NAMALWA (cell line): Measurements from ENCODE around the gene ZNF236.
"Not testable (repeated sequence)": the region's sequence is repeated elsewhere in the genome, so short reads cannot be mapped to it uniquely, and the experiment has no call there.

Experiments used
- DNase-seq: peaks from one replicate; pipeline ENCODE4 v3.0.0-alpha.2; 2015; ENCODE audit warnings: low spot score

Gene ZNF236

DNA sequence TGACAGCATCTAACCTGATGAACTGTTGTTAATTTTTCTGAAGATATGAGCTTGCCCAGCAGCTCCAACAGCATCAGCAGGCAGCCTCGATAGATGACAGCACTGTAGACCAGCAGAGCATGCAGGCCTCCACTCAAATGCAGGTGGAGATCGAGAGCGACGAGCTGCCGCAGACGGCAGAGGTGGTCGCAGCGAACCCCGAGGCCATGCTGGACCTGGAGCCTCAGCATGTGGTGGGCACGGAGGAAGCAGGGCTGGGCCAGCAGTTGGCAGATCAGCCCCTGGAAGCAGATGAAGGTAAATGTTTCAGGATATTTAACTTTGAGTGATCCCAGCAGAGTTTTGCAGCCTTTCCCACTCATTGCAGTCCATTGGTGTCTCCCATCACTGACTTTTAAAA, 85.9 kb downstream of the ZNF236 start:
- DNase-seq, result no peak

DNA sequence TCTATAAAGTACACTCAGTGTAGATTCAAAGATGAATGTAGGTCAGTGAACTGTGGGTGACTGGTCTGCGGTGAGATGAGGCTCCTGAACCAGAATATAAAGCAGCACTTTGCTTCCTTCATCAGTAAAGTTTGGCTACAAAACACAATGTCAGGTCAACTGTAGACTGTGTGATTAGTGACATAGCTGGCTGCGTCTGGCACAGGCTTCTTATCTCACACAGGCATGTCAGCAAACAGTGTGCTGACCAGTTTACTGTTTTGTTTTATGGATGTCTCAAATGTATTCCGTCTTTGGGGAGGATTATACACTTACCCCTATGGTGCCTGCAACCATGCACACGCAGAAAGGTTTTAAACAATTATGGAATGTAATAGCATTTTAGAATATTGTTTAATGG, 87.1 kb downstream of the ZNF236 start:
- DNase-seq, result no peak

DNA sequence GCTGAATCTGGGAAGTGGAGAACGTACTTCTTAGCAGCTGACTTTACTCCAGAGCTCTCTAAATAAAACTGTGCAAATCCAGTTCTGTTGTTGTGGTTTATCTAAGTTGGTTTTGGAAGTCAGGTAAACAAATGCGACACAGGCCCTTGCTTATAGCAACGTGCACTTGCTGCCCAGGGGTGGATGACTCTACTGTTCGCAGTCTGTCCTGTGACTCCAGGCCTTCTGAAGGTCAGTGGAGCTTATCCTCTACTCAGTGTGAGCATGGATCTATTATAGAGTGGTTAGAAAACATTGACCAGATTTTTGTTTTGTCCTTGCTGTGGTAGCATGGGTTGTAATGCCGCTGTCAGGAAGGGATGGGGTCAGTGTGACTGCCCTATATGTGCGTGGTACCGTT, 89.1 kb downstream of the ZNF236 start:
- DNase-seq, result no peak

DNA sequence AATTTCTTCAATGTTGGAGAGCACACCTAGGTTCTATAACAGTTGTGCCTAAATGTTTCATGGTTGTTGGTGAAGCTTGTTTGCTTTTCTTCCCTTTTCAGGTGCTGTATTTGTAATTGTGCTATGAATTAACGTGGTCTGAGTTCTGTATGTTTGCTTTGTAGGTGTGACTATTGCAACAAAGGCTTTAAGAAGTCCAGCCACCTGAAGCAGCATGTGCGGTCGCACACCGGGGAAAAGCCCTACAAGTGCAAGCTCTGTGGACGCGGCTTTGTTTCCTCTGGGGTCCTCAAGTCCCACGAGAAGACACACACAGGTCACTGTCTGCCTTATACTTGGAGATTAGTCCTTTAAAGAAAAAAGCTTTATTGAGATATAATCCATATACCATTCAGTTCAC, 91.2 kb downstream of the ZNF236 start:
- DNase-seq, result no peak

DNA sequence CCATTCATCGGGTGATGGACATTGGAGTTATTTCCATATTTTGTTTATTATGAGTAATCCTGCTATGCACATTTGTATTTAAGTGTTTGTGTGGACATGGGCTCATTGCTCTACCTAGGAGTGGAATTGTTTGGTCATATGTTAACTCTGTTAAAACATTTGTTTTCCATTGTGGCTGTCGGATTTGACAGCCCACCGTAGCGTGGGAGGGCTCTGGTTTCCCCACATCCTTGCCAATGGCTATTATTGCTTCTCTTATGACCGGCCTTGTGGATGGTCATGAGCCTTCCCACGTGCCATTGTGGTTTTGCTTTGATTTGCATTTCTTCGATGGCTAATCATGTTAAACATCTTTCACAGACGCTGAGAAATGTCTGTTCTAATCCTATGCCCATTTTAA, 92.0 kb downstream of the ZNF236 start:
- DNase-seq, result no peak

DNA sequence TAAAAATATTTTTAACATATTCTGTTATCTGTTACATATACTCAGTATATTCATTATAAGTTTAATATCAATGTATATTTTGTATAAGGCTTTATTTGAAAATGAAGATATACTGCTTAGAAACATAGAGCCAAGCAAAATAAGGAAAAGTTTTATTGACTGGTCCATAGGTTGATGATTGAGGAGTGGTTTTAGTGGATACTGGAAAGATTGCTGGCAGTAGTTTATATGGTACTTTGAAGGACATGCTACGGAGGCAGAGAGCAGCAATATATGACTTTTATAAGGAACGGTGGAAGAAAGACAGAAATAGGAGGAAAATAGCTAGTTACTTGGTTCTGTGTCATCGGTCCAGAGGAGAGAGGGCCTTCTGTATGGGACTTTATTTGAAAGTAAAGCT, 92.4 kb downstream of the ZNF236 start:
- no peak for DNase-seq

DNA sequence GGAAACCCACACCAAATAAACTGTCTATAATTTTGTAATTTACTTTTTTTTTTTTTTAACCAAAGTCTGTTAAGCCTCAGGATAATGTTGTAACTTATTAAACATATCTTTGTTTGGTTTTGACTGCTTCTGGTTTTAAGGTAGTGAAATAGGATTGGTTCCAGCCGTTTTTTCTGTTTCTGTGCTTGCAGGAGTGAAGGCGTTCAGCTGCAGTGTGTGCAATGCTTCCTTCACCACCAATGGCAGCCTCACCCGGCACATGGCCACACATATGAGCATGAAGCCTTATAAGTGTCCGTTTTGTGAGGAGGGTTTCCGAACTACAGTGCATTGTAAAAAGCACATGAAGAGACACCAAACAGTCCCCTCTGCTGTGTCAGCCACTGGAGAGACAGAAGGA, 93.1 kb downstream of the ZNF236 start:
- DNase-seq, result no peak

DNA sequence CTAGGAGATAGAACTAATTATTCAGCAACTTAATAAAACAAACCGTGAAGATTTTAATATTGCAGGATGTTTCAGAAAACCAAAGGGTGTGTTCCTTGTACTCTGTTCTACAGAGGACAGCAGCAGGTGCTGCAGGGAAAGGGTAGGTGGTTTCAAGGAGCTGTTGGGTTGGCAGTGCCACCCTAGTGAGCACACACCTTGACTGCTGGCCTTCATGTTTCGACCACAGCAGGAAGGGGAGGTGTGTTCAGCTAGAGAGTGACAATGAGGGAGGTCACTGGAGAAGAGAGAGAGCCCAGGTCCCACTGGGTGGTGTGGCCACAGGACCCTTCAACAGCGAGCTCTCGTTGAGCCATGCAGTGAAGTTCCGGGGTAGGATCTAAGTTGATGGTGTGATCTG, 98.6 kb downstream of the ZNF236 start:
- no peak for DNase-seq

DNA sequence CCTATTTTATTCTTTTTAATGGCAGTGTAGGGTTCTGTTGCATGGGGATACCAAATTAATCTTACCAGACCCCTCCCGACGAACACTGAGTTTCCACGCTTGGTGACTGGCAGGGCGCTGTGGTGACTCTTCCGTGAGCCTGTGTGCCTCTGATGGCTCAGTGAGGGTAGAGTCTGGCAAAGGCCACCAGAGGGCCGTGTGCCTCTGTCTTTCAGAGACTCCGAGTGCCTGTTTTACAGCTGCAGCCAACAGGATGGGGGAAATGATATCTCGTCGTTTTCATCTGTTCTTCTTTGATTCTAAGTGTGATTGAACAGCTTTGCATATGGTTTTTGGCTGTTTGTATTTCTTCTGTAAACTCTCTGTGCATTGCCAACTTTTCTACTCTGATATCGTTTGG, 99.8 kb downstream of the ZNF236 start:
- DNase-seq, result peak; percentile 87

DNA sequence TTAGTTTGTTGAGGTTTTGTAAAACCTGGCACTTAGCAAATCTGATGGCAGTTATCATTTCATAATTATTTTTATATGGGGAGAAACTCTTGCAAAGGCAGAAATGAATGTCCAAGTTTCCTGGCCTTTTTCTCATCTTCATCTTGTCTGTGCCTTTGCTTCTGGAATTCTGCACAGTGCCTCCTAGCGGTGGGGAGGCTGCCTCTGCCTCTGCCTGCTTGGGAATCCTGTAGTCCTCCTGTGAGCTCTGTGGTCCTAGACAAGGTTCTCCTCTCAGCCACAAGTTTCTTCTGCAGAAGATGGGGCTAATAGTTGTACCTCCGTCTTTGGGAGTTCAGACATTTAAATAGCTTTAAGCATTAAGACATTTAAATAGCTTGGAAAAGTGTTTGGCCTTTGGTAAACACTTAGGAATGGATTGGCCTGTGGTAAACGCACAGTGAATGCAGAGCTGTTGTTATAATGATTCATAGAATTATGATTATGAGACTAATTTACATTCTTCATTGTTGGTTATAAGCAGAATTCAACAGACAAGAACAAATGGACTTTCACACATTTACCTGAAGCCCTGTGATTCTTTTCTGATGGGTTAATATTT, 101.2 kb downstream of the ZNF236 start:
- DNase-seq, result peak; percentile 15

DNA sequence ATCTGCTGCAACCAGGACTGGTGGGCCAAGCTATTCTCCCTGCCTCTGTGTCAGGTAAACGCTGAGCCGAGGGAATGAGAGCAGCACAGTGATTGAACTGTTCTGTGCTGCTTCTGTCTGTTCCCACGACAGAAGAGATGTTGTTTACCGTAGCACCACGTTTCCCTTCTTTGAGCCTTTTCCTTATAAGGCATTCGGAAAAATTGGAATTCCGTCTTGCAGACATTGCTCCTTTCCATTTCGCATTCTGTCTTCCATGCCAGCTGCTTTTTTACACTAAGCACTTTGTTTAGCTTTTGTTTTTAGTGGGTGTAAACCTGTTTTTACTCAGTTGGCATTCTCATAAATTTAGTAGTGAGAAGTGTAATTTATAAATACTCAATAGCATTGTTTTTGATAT, 103.1 kb downstream of the ZNF236 start:
- no peak for DNase-seq

DNA sequence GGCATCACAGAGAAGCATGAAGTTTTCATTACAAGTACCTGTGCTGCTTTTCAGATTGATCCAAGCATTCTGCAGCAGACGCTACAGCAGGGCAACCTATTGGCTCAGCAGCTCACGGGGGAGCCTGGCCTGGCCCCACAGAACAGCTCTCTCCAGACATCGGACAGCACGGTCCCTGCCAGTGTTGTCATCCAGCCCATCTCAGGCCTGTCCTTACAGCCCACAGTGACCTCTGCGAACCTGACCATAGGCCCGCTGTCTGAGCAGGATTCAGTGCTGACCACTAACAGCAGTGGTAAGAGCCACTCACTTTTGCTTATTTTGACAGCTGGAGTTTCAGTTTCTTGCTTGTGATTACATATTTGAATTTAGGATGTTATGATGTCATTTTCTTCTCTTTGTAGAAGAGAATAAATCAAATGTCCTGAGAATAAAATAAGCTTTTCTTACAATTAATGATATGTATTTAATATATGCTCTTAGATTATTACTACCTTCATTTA, 104.9 kb downstream of the ZNF236 start:
- no peak for DNase-seq

DNA sequence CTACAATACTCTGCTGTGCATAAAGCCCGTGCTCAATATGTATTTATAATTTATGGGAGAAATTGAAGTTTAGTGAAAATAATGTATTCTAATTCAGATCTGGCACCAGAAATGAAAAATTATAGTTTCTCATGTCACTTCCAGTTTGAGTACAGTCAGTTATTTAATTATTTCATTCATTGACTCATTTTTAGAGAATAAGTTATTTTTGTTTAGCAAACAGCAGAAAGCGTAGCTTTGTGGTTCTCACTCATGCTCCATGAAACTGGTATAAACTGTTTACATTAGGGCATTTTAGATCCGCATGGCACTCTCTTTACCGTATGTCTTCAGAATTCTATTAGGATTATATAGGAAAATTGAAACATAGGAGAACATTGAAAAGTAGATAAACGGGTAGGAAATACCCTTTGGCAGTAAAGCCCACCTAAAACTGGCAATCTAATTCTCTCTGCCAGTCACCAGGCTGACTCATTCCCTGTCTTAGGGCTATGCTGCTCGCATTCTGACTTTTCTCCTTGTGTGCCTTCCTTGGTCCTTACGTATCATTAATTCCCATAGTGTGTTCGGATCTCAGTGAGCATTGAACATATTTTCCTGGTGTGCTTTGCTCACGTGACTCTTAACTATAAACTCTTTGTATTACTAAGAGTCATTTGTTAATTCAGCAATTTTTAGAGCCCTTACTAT, 106.0 kb downstream of the ZNF236 start:
- DNase-seq, result no peak

DNA sequence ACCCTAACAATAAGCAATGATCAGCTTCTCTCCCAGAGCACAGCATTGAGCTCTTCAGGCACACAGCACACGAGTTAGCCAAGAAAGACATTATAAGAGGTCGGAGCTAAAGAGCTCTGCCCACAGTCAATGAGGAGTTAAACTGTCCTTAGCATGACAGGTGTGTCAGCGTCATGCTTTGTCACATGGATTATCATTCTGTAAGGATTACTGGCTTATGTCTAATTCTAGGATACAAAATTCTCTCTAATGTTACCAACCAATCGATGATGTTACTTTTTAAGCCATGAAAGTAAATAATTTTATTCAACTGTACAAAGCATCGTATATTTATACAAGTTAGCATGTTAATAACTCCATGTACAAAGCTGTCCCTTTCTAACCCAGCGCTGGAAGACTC, 108.8 kb downstream of the ZNF236 start:
- DNase-seq, result no peak

DNA sequence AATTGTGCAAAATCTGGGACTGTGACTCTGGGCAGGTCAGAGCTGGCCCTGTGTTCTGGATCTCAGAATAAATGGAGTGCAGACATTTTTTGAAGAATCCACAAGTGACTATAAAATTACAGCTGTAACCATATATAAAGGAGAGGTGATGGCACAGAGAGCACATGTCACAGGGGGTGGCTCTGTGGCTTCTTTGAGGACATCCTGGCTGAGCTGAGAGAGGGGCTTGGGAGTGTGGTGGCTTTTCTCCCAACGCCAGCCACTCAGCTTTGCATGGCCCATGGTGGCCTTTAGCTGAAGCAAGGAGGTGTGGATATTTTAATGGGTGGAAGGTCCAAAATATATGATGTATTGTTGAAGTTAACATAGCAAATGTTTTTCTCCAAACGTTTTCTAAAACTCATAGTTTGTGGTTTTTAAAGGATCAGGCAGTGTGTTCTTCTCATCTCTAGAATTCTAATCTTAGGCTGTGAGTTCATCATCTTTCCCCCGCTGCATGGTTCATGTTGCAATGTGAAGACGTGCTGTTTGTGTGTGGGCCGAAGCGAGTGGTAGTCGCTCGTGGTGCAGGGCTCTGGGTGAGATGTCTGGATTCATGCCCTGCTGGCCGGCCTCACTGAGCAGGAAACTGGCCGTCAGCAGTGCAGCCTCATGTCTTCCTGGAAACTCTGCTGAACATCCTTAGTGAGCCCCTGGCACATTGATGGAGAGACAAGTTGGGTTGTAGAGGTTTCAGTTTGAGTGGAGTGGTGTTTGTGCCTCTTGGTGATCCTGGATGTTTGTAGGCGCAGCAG, 109.9 kb downstream of the ZNF236 start:
- no peak for DNase-seq

DNA sequence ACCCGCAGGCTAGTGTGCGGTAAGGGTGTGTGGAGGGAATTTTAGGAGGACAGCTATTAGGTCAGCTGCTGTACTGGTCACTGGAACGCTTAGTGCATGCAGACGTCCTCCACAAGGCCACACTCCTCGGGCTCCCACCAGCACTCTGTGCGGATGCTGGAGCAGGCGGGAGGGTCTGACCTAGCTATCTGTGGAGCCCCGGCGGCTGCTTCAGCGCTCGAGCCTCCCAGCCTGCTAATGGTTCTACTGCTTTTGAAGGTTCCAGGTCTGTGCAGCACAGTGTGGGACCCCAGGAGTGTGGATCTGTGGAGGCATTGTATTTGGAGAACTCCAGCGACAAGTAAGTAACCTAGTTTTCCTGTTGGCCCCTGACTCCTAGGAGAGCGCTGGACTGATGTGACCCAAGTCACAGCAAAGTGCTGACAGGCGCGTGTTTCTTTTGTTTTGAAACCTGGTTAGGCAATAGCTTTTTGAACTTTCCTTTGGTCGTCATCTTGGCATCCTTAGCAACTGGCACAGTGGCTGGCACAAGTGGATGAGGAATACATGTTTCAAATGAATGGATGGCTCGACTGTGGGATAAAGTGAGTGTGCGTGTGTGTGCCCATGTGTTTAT, 113.5 kb downstream of the ZNF236 start:
- no peak for DNase-seq

DNA sequence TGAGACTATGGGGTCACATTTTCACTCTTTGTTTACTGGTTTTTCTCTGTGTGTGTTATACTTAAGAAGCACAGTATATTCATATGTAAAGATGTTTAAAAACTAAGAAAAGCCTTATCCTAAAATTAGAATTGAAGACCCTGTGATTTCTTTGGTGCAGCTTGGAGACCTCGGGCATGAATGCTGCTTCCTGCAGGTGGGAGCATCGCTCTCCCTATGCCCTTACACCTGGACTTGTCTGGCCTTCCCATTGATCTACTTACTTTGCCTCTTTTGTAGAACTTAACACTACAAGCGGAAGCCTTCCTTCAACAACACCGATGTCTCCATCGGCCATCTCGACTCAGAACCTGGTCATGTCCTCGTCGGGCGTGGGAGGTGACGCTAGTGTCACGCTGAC, 114.5 kb downstream of the ZNF236 start:
- DNase-seq, result no peak

DNA sequence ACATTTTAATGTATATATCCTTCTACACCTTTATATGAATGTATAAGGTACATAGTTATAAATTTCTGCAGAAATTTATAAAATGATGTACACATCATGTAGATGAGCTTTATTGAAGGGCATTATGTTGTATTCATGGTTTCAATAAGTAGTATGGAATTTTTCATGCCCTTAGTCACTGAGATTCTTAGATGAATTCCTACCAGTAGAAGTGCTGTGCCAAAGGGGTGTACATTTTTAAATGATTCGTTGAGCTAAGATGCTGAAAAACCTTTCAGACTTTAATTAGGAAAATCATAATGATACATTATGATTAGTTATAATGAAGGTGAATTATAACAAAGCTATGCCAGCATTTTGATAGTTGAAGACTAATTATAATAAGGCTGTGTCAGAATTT, 115.2 kb downstream of the ZNF236 start:
- DNase-seq, result no peak

DNA sequence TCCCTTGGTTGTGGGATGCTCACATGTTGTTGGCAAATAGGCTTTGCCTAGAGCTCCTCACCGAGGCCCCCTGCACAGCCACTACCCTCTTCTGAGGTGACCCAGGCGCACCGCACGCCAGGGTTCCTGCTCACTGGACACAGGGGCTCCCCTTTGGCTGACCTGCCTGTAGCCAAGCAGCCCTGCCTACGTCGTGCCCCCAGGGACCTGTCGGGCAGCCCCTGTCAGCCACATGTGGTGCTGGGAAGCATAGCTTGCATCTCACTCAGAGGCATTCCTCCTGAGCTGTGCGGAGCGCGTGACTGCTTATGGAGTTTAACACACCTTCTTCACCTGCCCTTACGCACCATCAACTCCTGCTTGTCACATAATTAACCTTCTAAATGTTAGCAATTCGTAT, 116.3 kb downstream of the ZNF236 start:
- no peak for DNase-seq

DNA sequence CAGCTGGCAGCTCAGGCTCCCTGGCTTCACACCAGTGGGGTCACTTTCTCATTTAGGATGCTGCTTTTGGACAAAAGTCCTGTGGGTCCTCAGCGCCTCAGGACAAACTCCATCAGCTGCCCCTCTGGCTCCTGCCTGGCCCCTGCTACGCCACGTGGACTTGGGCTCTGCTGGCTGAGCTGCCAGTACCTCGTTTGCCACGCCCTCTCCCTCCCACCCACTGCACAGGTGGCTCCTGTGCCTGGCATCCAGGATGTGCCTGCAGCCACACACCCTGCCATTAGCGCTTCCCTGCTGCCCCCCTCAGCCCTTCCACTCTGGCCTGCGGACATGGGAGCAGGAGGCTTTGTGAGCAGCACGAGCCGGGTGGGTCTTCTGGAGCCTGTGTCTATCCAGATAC, 118.9 kb downstream of the ZNF236 start:
- no peak for DNase-seq

DNA sequence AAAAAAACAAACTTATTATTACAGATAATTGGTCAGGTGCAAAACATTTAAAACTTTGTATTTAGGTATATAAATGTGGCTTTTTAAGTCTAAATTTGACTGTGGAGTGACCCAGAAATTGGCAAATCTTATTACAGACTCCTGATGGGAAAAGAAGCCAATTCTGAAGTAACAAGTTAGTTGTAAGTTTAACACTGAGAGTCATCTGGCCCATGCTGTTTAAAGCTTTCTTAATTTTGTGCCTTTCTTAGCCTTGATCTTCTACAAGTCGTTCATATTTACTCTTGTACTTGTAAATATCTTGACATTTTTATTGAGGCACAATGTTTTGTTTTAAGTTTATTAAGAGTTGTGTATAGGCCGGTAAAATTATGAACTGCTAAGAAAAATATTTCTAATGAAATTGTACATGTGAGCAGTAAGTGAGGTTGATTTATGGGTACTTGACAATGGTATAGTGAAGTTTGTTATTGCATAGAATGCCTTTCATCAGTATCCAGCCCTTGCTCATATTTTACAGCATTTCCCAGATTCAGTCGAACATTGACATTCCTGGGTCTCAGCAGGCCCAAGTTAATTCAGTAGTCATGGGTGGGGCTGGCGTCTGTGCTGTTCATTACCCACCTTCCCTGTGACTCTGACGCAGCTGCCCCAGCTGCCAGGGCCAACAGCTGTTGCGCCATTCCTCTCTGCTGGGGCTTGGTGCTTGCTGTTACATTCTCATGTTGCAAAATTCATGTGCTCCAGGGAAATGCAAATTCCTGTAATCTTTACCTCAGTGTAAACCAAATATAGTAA, 121.4 kb downstream of the ZNF236 start:
- DNase-seq, result no peak

DNA sequence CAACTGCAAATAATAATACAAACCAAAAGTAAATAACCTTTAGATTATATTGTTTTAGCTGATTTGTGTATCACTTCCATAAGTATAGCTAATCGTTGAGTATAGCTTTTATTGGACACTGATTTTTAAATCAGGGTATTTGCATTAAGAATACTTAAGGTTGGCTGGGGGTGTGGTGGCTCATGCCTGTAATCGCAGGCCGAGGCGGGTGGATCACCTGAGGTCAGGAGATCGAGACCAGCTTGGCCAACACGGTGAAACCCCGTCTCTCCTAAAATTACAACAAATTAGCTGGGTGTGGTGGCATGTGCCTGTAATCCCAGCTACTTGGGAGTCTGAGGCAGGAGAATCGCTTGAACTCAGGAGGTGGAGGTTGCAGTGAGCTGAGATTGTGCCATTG, 122.0 kb downstream of the ZNF236 start:
- DNase-seq, result not testable (repeated sequence)
